Trophoblast cell (in vitro differentiated cells and primary cell): ENCODE results near the gene C5orf46.
A peak's percentile ranks its signal among the peaks of the same experiment; 100 is the strongest.
"Not testable (repeated sequence)": the region's sequence is repeated elsewhere in the genome, so short reads cannot be mapped to it uniquely, and the experiment has no call there.

ENCODE experiments used
- DNase-seq, 2 donors: peaks; one replicate each; pipeline ENCODE4 v3.0.0-alpha.2; 2016
- H2AFZ ChIP-seq: 2 replicates; pipeline ENCODE4 v1.6.1; 2013; ENCODE audit warnings: low read length, moderate library complexity, mild to moderate bottlenecking; ENCODE audit not compliant: insufficient read depth, poor library complexity
- H2AK5ac ChIP-seq: 2 replicates; pipeline ENCODE4 v1.6.1; 2013; ENCODE audit warnings: mild to moderate bottlenecking, low read length
- H2BK120ac ChIP-seq: 2 replicates; pipeline ENCODE4 v1.6.1; 2013; ENCODE audit warnings: low read length, mild to moderate bottlenecking, moderate library complexity; ENCODE audit not compliant: insufficient read depth, poor library complexity
- H2BK12ac ChIP-seq: 2 replicates; pipeline ENCODE4 v1.6.1; 2013; ENCODE audit warnings: mild to moderate bottlenecking, low read length, moderate library complexity
- H2BK5ac ChIP-seq: 2 replicates; pipeline ENCODE4 v1.6.1; 2013; ENCODE audit warnings: low read length, low read depth, moderate library complexity, mild to moderate bottlenecking; ENCODE audit not compliant: poor library complexity
- H3K14ac ChIP-seq: 2 replicates; pipeline ENCODE4 v1.6.1; 2013; ENCODE audit warnings: mild to moderate bottlenecking, low read length
- H3K18ac ChIP-seq: 2 replicates; pipeline ENCODE4 v1.6.1; 2013; ENCODE audit warnings: mild to moderate bottlenecking, low read length
- H3K23ac ChIP-seq: 2 replicates; pipeline ENCODE4 v1.6.1; 2013; ENCODE audit warnings: low read length
- H3K27ac ChIP-seq: 2 replicates; pipeline ENCODE4 v1.5.1; 2013; ENCODE audit warnings: low read depth, mild to moderate bottlenecking, inconsistent platforms, low read length, moderate library complexity
- H3K27me3 ChIP-seq: 2 replicates; pipeline ENCODE4 v1.6.1; 2013; ENCODE audit warnings: inconsistent platforms, mild to moderate bottlenecking, low read length, moderate library complexity; ENCODE audit not compliant: insufficient read depth
- H3K36me3 ChIP-seq, 2 experiments: 1 replicate in 1 of 2; 2 replicates in 1 of 2; pipeline ENCODE4 v1.6.1; 2013; ENCODE audit warnings: low read length in 2 of 2, mild to moderate bottlenecking in 2 of 2, moderate library complexity in 1 of 2; ENCODE audit not compliant: insufficient read depth in 2 of 2, control insufficient read depth in 1 of 2
- H3K4ac ChIP-seq: 2 replicates; pipeline ENCODE4 v1.6.1; 2013; ENCODE audit warnings: low read depth, mild to moderate bottlenecking, low read length, moderate library complexity
- H3K4me1 ChIP-seq, 2 experiments: 1 replicate in 1 of 2; 2 replicates in 1 of 2; pipeline ENCODE4 v1.6.1; 2013; ENCODE audit warnings: low read length in 2 of 2, mild to moderate bottlenecking in 2 of 2, moderate library complexity in 1 of 2; ENCODE audit not compliant: insufficient read depth in 2 of 2, control insufficient read depth in 1 of 2
- H3K4me2 ChIP-seq: 2 replicates; pipeline ENCODE4 v1.6.1; 2013; ENCODE audit warnings: inconsistent platforms, mild to moderate bottlenecking, low read length, moderate library complexity
- H3K4me3 ChIP-seq: 2 replicates; pipeline ENCODE4 v1.5.1; 2013; ENCODE audit warnings: mild to moderate bottlenecking, low read depth, low read length, inconsistent platforms
- H3K79me1 ChIP-seq: one replicate; pipeline ENCODE4 v1.6.1; 2013; ENCODE audit warnings: low read length
- H3K79me2 ChIP-seq: 2 replicates; pipeline ENCODE4 v1.6.1; 2013; ENCODE audit warnings: low read length, mild to moderate bottlenecking; ENCODE audit not compliant: control insufficient read depth, insufficient read depth, poor library complexity
- H3K9ac ChIP-seq: 2 replicates; pipeline ENCODE4 v1.6.1; 2013; ENCODE audit warnings: mild to moderate bottlenecking, low read length
- H3K9me3 ChIP-seq: 2 replicates; pipeline ENCODE4 v1.6.1; 2013; ENCODE audit warnings: low read depth, mild to moderate bottlenecking, control low read depth, inconsistent platforms, low read length; ENCODE audit not compliant: insufficient read depth
- H4K12ac ChIP-seq: 2 replicates; pipeline ENCODE4 v1.6.1; 2013; ENCODE audit warnings: low read depth, mild to moderate bottlenecking, low read length, moderate library complexity
- H4K8ac ChIP-seq: 2 replicates; pipeline ENCODE4 v1.6.1; 2013; ENCODE audit warnings: low read depth, mild to moderate bottlenecking, low read length, moderate library complexity
- H4K91ac ChIP-seq: one replicate; pipeline ENCODE4 v1.6.1; 2013; ENCODE audit warnings: low read depth, mild to moderate bottlenecking, low read length, moderate library complexity
- WGBS: extraction: QIAGEN DNeasy Blood & Tissue Kit; methylation state at CpG from one replicate; pipeline ENCODE4 v1.1.7; 2013; ENCODE audit warnings: missing lambda C conversion rate; ENCODE audit not compliant: insufficient read length, insufficient coverage; ENCODE audit errors: extremely low coverage; 5-methylcytosine and 5-hydroxymethylcytosine counted together

The C5orf46 gene

DNA sequence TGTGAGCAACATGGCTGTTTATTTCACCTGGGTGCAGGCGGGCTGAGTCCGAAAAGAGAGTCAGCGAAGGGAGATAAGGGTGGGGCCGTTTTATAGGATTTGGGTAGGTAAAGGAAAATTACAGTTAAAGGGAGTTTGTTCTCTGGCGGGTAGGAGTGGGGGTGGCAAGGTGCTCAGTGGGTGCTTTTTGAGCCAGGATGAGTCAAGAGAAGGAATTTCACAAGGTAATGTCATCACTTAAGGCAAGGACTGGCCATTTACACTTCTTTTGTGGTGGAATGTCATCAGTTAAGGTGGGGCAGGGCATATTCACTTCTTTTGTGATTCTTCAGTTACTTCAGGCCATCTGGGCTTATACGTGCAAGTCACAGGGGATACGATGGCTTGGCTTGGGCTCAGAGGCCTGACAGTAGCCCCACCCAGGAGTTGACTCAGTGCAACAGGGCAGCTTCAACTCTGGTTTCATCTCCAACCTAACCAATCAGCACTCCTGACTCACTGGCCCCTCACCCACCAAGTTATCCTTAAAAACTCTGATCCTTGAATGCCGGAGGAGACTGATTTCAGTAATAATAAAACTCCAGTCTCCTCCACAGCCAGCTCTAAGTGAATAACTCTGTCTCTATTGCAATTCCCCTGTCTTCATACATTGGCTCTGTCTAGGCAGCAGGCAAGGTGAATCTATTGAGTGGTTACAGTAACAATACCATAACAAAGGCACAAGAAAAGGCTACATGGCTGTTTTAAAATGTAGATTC lies 32.0 kb downstream of the C5orf46 start:
- not testable (repeated sequence) for H3K14ac ChIP-seq, H3K9me3 ChIP-seq, H3K18ac ChIP-seq, H2AK5ac ChIP-seq, H3K9ac ChIP-seq, H2BK12ac ChIP-seq, H3K27me3 ChIP-seq, H3K4ac ChIP-seq, H4K91ac ChIP-seq, H4K12ac ChIP-seq, H3K27ac ChIP-seq, DNase-seq, H2AFZ ChIP-seq, H4K8ac ChIP-seq, H3K4me2 ChIP-seq, H2BK5ac ChIP-seq, H3K23ac ChIP-seq, H3K36me3 ChIP-seq, H3K79me1 ChIP-seq, H2BK120ac ChIP-seq, H3K79me2 ChIP-seq, H3K4me3 ChIP-seq
- peaks cover 5 to 13% of the 10 kb centered on the region in 2 experiments for H3K4me1 ChIP-seq
- 100% methylated on average over 1 of the region's 8 CpGs for WGBS

DNA sequence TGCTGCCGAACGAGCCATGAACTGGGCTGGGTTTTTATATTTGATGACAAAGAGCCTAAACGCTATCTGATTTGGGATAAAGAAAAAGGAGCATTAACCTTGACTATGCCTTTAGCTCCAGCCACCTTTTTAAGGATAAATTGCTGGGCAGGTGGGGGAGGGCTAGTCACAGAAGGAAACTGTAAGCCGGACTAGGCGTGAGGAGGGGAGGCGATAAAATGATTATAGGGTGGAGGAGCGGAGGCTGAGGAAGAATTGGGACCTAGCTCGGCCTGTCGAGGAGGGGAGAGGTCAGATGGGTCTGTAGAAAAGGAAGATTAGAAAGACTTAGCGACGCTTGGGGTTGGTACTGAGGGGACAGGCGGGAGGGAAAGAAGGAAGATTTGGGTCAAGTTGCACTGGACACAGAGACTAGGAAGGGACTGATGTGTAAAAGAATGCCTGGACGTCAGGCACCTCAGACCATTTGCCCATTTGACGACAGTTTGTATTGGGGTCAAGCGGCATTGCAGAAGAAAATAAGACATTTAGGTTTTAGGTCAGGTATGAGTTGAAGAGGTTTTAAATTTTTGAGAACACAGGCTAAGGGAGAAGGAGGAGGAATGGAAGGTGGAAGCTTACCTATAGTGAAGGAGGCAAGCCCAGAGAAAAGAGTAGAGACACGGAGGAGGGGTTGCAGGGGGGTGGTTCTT lies 33.4 kb downstream of the C5orf46 start:
- not testable (repeated sequence) for H3K4ac ChIP-seq, H3K4me2 ChIP-seq, H2BK120ac ChIP-seq, H3K18ac ChIP-seq, H2BK12ac ChIP-seq, H3K14ac ChIP-seq, H3K4me3 ChIP-seq, H2AK5ac ChIP-seq, H3K9me3 ChIP-seq, H3K36me3 ChIP-seq, H3K9ac ChIP-seq, H3K27me3 ChIP-seq, H3K27ac ChIP-seq, H3K79me2 ChIP-seq, H3K79me1 ChIP-seq, H4K91ac ChIP-seq, H4K8ac ChIP-seq, H3K23ac ChIP-seq, H4K12ac ChIP-seq, DNase-seq, H2AFZ ChIP-seq, H2BK5ac ChIP-seq
- no CpG with 5 or more reads among the region's 16 CpGs for WGBS
- peaks cover 8 to 16% of the 10 kb centered on the region in 2 experiments for H3K4me1 ChIP-seq

DNA sequence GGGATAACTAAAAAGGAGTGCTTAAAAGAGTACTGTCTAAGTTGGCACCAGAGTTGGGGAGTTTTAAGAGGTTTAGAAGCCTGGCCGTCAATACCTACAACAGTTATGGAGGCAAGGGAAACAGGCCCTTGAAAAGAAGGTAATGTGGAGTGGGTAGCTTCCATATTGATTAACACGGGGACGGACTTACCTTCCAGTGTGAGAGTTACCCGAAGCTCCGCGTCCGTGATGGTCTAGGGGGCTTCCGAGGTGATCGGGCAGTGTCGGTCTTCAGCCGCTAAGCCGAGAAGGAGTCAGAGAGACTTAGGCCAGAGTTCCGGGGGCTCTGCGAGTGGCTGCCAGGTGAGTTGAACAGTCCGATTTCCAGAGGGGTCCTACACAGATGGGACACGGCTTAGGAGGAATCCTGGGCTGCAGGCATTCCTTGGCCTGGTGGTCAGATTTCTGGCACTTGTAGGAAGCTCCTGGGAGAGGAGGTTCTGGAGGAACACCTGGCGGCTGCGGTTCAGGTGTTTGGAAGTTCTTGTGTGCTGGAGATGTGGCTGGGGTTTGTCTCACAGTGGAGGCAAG lies 34.3 kb downstream of the C5orf46 start:
- H2AFZ ChIP-seq, H3K9ac ChIP-seq, H3K79me1 ChIP-seq, H3K9me3 ChIP-seq, H2BK12ac ChIP-seq, H2BK5ac ChIP-seq, H3K23ac ChIP-seq, DNase-seq, H4K12ac ChIP-seq, H3K27ac ChIP-seq, H3K36me3 ChIP-seq, H3K79me2 ChIP-seq, H2AK5ac ChIP-seq, H3K4me3 ChIP-seq, H3K4me2 ChIP-seq, H3K4ac ChIP-seq, H3K27me3 ChIP-seq, H2BK120ac ChIP-seq, H3K14ac ChIP-seq: not testable (repeated sequence)
- WGBS = no CpG with 5 or more reads among the region's 18 CpGs
- Histone ChIP-seq H4K91ac (peak overlapping the region; percentile 47), H4K8ac (peak overlapping the region; percentile 84), H3K4me1 (peaks cover 7 to 16% of the 10 kb centered on the region in 2 experiments), H3K18ac (peak overlapping the region; percentile 45)

DNA sequence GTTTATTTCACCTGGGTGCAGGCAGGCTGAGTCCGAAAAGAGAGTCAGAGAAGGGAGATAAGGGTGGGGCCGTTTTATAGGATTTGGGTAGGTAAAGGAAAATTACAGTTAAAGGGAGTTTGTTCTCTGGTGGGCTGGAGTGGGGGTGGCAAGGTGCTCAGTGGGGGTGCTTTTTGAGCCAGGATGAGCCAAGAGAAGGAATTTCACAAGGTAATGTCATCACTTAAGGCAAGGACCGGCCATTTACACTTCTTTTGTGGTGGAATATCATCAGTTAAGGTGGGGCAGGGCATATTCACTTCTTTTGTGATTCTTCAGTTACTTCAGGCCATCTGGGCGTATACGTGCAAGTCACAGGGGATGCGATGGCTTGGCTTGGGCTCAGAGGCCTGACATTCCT lies 36.4 kb downstream of the C5orf46 start:
- not testable (repeated sequence) for H3K9ac ChIP-seq, H3K36me3 ChIP-seq, H2AK5ac ChIP-seq, H3K18ac ChIP-seq, H2AFZ ChIP-seq, H3K27ac ChIP-seq, H3K4ac ChIP-seq, H3K4me2 ChIP-seq, H4K91ac ChIP-seq, H3K14ac ChIP-seq, H2BK120ac ChIP-seq, DNase-seq, H3K23ac ChIP-seq, H3K4me1 ChIP-seq, H3K9me3 ChIP-seq, H3K27me3 ChIP-seq, H4K8ac ChIP-seq, H2BK5ac ChIP-seq, H4K12ac ChIP-seq, H3K79me1 ChIP-seq, H3K4me3 ChIP-seq, H2BK12ac ChIP-seq, H3K79me2 ChIP-seq
- WGBS = no CpG with 5 or more reads among the region's 6 CpGs
